GM12878 (cell line): ENCODE data around the gene TAC3. TPM values are rescaled to one million over a fixed set of nuclear protein-coding genes. Genes with fewer than 3 reads are reported as not detected.
A peak's percentile ranks its signal among the peaks of the same experiment; 100 is the strongest.

ENCODE experiments used
- BACH1 ChIP-seq: fragments of 450-650 bp; IDR thresholded peaks from 2 replicates; pipeline ENCODE4 v1.6.1; 2017; ENCODE audit warnings: mild to moderate bottlenecking, borderline replicate concordance
- CEBPB ChIP-seq, 2 experiments: fragments of 150-350 bp in 1 of 2; IDR thresholded peaks; 2 replicates each; pipeline ENCODE4 v1.6.1; 2012 to 2014; ENCODE audit warnings: low read depth in 2 of 2, low read length in 2 of 2, borderline replicate concordance in 1 of 2, inconsistent platforms in 1 of 2
- CHD4 ChIP-seq: fragments of 200-600 bp; sonication (generic); IDR thresholded peaks from 2 replicates; pipeline ENCODE4 v1.6.1; 2016; ENCODE audit warnings: mild to moderate bottlenecking
- CREM ChIP-seq: IDR thresholded peaks from 2 replicates; pipeline ENCODE4 v1.6.1; 2014; ENCODE audit warnings: antibody characterized with exemption, low read depth
- DPF2 ChIP-seq: fragments of 450-650 bp; IDR thresholded peaks from 2 replicates; pipeline ENCODE4 v1.6.1; 2017; ENCODE audit warnings: mild to moderate bottlenecking
- ETV6 ChIP-seq, 2 experiments: fragments of 450-650 bp in 1 of 2; IDR thresholded peaks in 1 of 2; conservative IDR thresholded peaks in 1 of 2; 2 replicates each; pipeline ENCODE4 v1.6.1; 2014; ENCODE audit warnings: antibody characterized with exemption in 1 of 2, borderline replicate concordance in 1 of 2, low read depth in 1 of 2, mild to moderate bottlenecking in 1 of 2, moderate library complexity in 1 of 2
- FOS ChIP-seq: IDR thresholded peaks from 3 replicates; pipeline ENCODE4 v1.6.1; 2011; ENCODE audit warnings: borderline replicate concordance; ENCODE audit not compliant: insufficient read length; ENCODE audit errors: extremely low read depth
- IKZF2 ChIP-seq, 2 experiments: fragments of 450-650 bp; IDR thresholded peaks; 2 replicates each; pipeline ENCODE4 v1.6.1; 2017; ENCODE audit warnings: mild to moderate bottlenecking in 2 of 2, moderate library complexity in 2 of 2
- IRF4 ChIP-seq: IDR thresholded peaks from 2 replicates; pipeline ENCODE4 v1.6.1; 2011; ENCODE audit warnings: low read depth, low read length
- NFIC ChIP-seq: IDR thresholded peaks from 2 replicates; pipeline ENCODE4 v1.6.1; 2012; ENCODE audit warnings: low read depth, mild to moderate bottlenecking, inconsistent platforms, low read length, moderate library complexity
- PAX8 ChIP-seq: fragments of 450-650 bp; IDR thresholded peaks from 2 replicates; pipeline ENCODE4 v1.6.1; 2017; ENCODE audit warnings: mild to moderate bottlenecking, moderate library complexity
- PKNOX1 ChIP-seq: fragments of 450-650 bp; IDR thresholded peaks from 2 replicates; pipeline ENCODE4 v1.6.1; 2016; ENCODE audit warnings: mild to moderate bottlenecking
- RBBP5 ChIP-seq: fragments of 200-600 bp; sonication (generic); conservative IDR thresholded peaks from 2 replicates; pipeline ENCODE4 v1.6.1; 2016
- RELA ChIP-seq: fragments of 450-650 bp; IDR thresholded peaks from 2 replicates; pipeline ENCODE4 v1.8.0; 2014; ENCODE audit warnings: borderline replicate concordance; ENCODE audit not compliant: partially characterized antibody
- RFX5 ChIP-seq: IDR thresholded peaks from 2 replicates; pipeline ENCODE4 v1.6.1; 2011; ENCODE audit warnings: low read depth, low read length, improper control_type of control experiment
- SMC3 ChIP-seq: IDR thresholded peaks from 2 replicates; pipeline ENCODE4 v1.6.1; 2011; ENCODE audit warnings: low read length, improper control_type of control experiment, borderline replicate concordance
- STAT1 ChIP-seq: fragments of 450-650 bp; conservative IDR thresholded peaks from 2 replicates; pipeline ENCODE4 v1.6.1; 2014; ENCODE audit warnings: antibody characterized with exemption, mild to moderate bottlenecking
- SUPT20H ChIP-seq: IDR thresholded peaks from 2 replicates; pipeline ENCODE4 v1.6.1; 2011; ENCODE audit warnings: low read depth, mild to moderate bottlenecking, low read length, moderate library complexity, borderline replicate concordance; ENCODE audit not compliant: control insufficient read depth
- TCF3 ChIP-seq: IDR thresholded peaks from 2 replicates; pipeline ENCODE4 v1.6.1; 2012; ENCODE audit warnings: low read depth, mild to moderate bottlenecking, low read length, borderline replicate concordance; ENCODE audit not compliant: insufficient read depth
- USF1 ChIP-seq: IDR thresholded peaks from 2 replicates; pipeline ENCODE4 v1.6.1; 2011; ENCODE audit warnings: borderline replicate concordance, low read depth, mild to moderate bottlenecking, moderate library complexity, mixed read lengths, low read length; ENCODE audit not compliant: insufficient read depth; ENCODE audit errors: extremely low read length
- ZBTB33 ChIP-seq: fragments of 450-650 bp; IDR thresholded peaks from 2 replicates; pipeline ENCODE4 v1.6.1; 2017; ENCODE audit warnings: mild to moderate bottlenecking
- ZNF217 ChIP-seq: fragments of 450-650 bp; IDR thresholded peaks from 2 replicates; pipeline ENCODE4 v1.6.1; 2017; ENCODE audit warnings: antibody characterized with exemption, mild to moderate bottlenecking
- ZNF274 ChIP-seq: IDR thresholded peaks from one replicate; pipeline ENCODE4 v1.8.0; 2011; ENCODE audit not compliant: insufficient read length, insufficient read depth
- polyA plus RNA-seq, 11 experiments: library from polyadenylated mRNA; depleted of rRNA in 4 of 11; unstranded in 6 of 11; stranded (reverse) in 5 of 11; fragments of >200 nt; fragmentation: Nextera tagmentation in 4 of 11; fragmentation: Illumina TruSeq in 1 of 11; extraction: Ambion mirVana in 4 of 11; extraction: Trizol in 1 of 11; gene quantifications; 1 replicate in 1 of 11; 2 replicates in 10 of 11; pipeline versions ENCODE4 v1.2.1 to v1.2.3, GENCODE V29; 2011 to 2016; ENCODE audit warnings: inconsistent platforms in 2 of 11, missing spikeins in 2 of 11, low read depth in 1 of 11
- total RNA-seq, 4 experiments: library from RNA; depleted of rRNA in 3 of 4; stranded (reverse); fragments of >200 nt in 3 of 4; fragmentation: Illumina TruSeq in 1 of 4; extraction: Trizol in 1 of 4; gene quantifications; 2 replicates each; pipeline versions ENCODE4 v1.2.1 to v1.2.3, GENCODE V29; 2013 to 2021
- TF ChIP-seq, protein P1 (sequence below): IDR thresholded peaks from 2 replicates; pipeline ENCODE4 v1.6.1; 2011; ENCODE audit warnings: mild to moderate bottlenecking, low read depth, low read length, moderate library complexity; ENCODE audit not compliant: insufficient replicate concordance
- TF ChIP-seq, protein P2 (sequence below): fragments of 450-650 bp; IDR thresholded peaks from 2 replicates; pipeline ENCODE4 v1.6.1; 2017; ENCODE audit warnings: mild to moderate bottlenecking, low read depth, inconsistent platforms; ENCODE audit not compliant: poor library complexity, severe bottlenecking

The TAC3 gene
- total and polyA plus RNA-seq, 10 of the 15 experiments (the other 5 are each of a cell fraction or from before 2014, with no cell fraction given): 0.11 to 0.18 (median 0.13) TPM; not detected in 7

GRCh38 chr12:56998981-56999380 is 17.3 kb downstream of the TAC3 start (continued):
- TF ChIP-seq NFIC (peak; percentile 70; the same call in 1 of the 2 replicates), FOS (no peak), IRF4 (peak; percentile 68; the same call in 1 of the 2 replicates), CEBPB (IDR thresholded peaks at IDR 0.05; ENCODE audit: borderline replicate concordance in 1 of 2, low read depth in 2 of 2, low read length in 2 of 2) (no peak), TCF3 (no peak), PKNOX1 (peak; percentile 17; the same call in 1 of the 2 replicates), BACH1 (no peak), ZNF274 (no peak), CREM (peak; percentile 64), STAT1 (no peak), SMC3 (no peak), ZBTB33 (no peak), ETV6 (conservative IDR thresholded peaks at IDR 0.05 in 1 of 2, IDR thresholded peaks at IDR 0.05 in 1 of 2; ENCODE audit: borderline replicate concordance in 1 of 2, low read depth in 1 of 2) (peak in 1 of 2 experiments; percentile 7; a peak in 1 of 4 replicates), RBBP5 (no peak), RELA (no peak), DPF2 (peak; percentile 81), CHD4 (no peak), USF1 (no peak), PAX8 (no peak), ZNF217 (no peak), RFX5 (no peak), SUPT20H (no peak), IKZF2 (IDR thresholded peaks at IDR 0.05) (peak; percentile 96)
- TF ChIP-seq, protein P1, sequence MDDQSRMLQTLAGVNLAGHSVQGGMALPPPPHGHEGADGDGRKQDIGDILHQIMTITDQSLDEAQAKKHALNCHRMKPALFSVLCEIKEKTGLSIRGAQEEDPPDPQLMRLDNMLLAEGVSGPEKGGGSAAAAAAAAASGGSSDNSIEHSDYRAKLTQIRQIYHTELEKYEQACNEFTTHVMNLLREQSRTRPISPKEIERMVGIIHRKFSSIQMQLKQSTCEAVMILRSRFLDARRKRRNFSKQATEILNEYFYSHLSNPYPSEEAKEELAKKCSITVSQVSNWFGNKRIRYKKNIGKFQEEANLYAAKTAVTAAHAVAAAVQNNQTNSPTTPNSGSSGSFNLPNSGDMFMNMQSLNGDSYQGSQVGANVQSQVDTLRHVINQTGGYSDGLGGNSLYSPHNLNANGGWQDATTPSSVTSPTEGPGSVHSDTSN: no peak
- TF ChIP-seq, protein P2, sequence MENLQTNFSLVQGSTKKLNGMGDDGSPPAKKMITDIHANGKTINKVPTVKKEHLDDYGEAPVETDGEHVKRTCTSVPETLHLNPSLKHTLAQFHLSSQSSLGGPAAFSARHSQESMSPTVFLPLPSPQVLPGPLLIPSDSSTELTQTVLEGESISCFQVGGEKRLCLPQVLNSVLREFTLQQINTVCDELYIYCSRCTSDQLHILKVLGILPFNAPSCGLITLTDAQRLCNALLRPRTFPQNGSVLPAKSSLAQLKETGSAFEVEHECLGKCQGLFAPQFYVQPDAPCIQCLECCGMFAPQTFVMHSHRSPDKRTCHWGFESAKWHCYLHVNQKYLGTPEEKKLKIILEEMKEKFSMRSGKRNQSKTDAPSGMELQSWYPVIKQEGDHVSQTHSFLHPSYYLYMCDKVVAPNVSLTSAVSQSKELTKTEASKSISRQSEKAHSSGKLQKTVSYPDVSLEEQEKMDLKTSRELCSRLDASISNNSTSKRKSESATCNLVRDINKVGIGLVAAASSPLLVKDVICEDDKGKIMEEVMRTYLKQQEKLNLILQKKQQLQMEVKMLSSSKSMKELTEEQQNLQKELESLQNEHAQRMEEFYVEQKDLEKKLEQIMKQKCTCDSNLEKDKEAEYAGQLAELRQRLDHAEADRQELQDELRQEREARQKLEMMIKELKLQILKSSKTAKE: peak; percentile 61
